Naive thymus-derived CD4-positive, alpha-beta T cell (primary cell): Measurements from ENCODE around the gene MS4A8. TPM values are rescaled to one million over a fixed set of nuclear protein-coding genes. Genes with fewer than 3 reads are reported as not detected.
A peak's percentile ranks its signal among the peaks of the same experiment; 100 is the strongest.
"Not testable (repeated sequence)": the region's sequence is repeated elsewhere in the genome, so short reads cannot be mapped to it uniquely, and the experiment has no call there.

ENCODE experiments used
- ATAC-seq: fragments of 150-1000 bp; cut with Tn5 transposase; 2 replicates; pipeline ENCODE4 v1.10.0; 2021; ENCODE audit warnings: mild to moderate bottlenecking, moderate library complexity
- CTCF ChIA-PET: fragments of 350-600 bp; sonication (Branson Sonifier 250); formaldehyde crosslinking; loops from one replicate; lab custom pipeline; 2021; ENCODE audit warnings: antibody characterized with exemption; lab: Charles Lee
- POLR2A ChIA-PET: fragments of 350-600 bp; sonication (Branson Sonifier 250); formaldehyde crosslinking; loops from one replicate; lab custom pipeline; 2021; ENCODE audit warnings: antibody characterized with exemption, inconsistent platforms; lab: Charles Lee
- DNase-seq, 9 donors: peaks; one replicate each; pipeline versions ENCODE4 v3.0.0 to v3.0.0-alpha.2; 2020 to 2022; ENCODE audit warnings: mixed read lengths in 1 of 9
- H3K27ac ChIP-seq: one replicate; pipeline ENCODE4 v1.7.0; 2013; ENCODE audit warnings: mild to moderate bottlenecking, low read depth, low read length, moderate library complexity
- H3K27me3 ChIP-seq, 2 donors: one replicate each; pipeline ENCODE4 v1.7.0; 2013; ENCODE audit warnings: low read length in 2 of 2, mild to moderate bottlenecking in 2 of 2, moderate library complexity in 2 of 2; ENCODE audit not compliant: control insufficient read depth in 2 of 2, insufficient read depth in 2 of 2
- H3K36me3 ChIP-seq, 3 experiments: 1 replicate in 2 of 3; 2 replicates in 1 of 3; pipeline ENCODE4 v1.7.0; 2013; ENCODE audit warnings: low read length in 3 of 3, mild to moderate bottlenecking in 3 of 3, moderate library complexity in 1 of 3; ENCODE audit not compliant: insufficient read depth in 3 of 3, control insufficient read depth in 2 of 3
- H3K4me1 ChIP-seq, 2 donors: one replicate each; pipeline ENCODE4 v1.7.0; 2013; ENCODE audit warnings: low read length in 2 of 2, mild to moderate bottlenecking in 2 of 2, moderate library complexity in 1 of 2; ENCODE audit not compliant: control insufficient read depth in 2 of 2, insufficient read depth in 2 of 2
- H3K4me3 ChIP-seq: 2 replicates; pipeline ENCODE4 v1.7.0; 2013; ENCODE audit warnings: mild to moderate bottlenecking, low read length
- H3K9me3 ChIP-seq, 3 experiments: 1 replicate in 2 of 3; 2 replicates in 1 of 3; pipeline ENCODE4 v1.7.0; 2013; ENCODE audit warnings: low read length in 3 of 3; ENCODE audit not compliant: control insufficient read depth in 2 of 3
- H3K27ac Mint-ChIP-seq, 9 donors: one replicate each; pipeline ENCODE4 v1.8.0; 2020 to 2022; ENCODE audit warnings: mixed read lengths in 9 of 9, mild to moderate bottlenecking in 8 of 9, moderate library complexity in 5 of 9, inconsistent platforms in 2 of 9
- H3K27me3 Mint-ChIP-seq, 5 donors: one replicate each; pipeline ENCODE4 v1.8.0; 2021 to 2022; ENCODE audit warnings: mixed read lengths in 5 of 5, mild to moderate bottlenecking in 1 of 5
- H3K36me3 Mint-ChIP-seq, 5 donors: one replicate each; pipeline ENCODE4 v1.8.0; 2020 to 2022; ENCODE audit warnings: mixed read lengths in 5 of 5, mild to moderate bottlenecking in 3 of 5, inconsistent platforms in 1 of 5
- H3K4me1 Mint-ChIP-seq, 7 donors: one replicate each; pipeline ENCODE4 v1.8.0; 2020 to 2022; ENCODE audit warnings: mixed read lengths in 7 of 7, mild to moderate bottlenecking in 3 of 7, inconsistent platforms in 1 of 7
- H3K4me3 Mint-ChIP-seq, 10 donors: one replicate each; pipeline ENCODE4 v1.8.0; 2020 to 2022; ENCODE audit warnings: mild to moderate bottlenecking in 10 of 10, mixed read lengths in 10 of 10, moderate library complexity in 6 of 10, inconsistent platforms in 2 of 10
- H3K9me3 Mint-ChIP-seq, 11 donors: one replicate each; pipeline ENCODE4 v1.8.0; 2020 to 2022; ENCODE audit warnings: mixed read lengths in 11 of 11, mild to moderate bottlenecking in 4 of 11, inconsistent platforms in 1 of 11, moderate library complexity in 1 of 11
- intact Hi-C, 2 donors: fragments of 100-400 bp; cut with micrococcal nuclease; formaldehyde crosslinking; loops; one replicate each; pipeline ENCODE4 v1.15.1; 2023
- polyA plus RNA-seq, 2 donors: library from polyadenylated mRNA; unstranded; fragments of 300-500 nt; fragmentation: Illumina TruSeq; gene quantifications; one replicate each; pipeline ENCODE4 v1.2.3, GENCODE V29; 2021
- total RNA-seq, 6 experiments: library from RNA in 5 of 6; stranded (reverse) in 5 of 6; gene quantifications; 1 replicate in 5 of 6; 2 replicates in 1 of 6; pipeline ENCODE4 v1.2.3 and lab custom pipeline; 2021 to 2026

MS4A8 gene
- total and polyA plus RNA-seq, 7 experiments from 2014 or later, result not detected

- H3K27ac ChIP-seq, H3K4me3 ChIP-seq, H3K9me3 ChIP-seq, H3K36me3 Mint-ChIP-seq, H3K4me1 ChIP-seq, H3K36me3 ChIP-seq, H3K9me3 Mint-ChIP-seq, DNase-seq, H3K4me1 Mint-ChIP-seq, H3K4me3 Mint-ChIP-seq, H3K27ac Mint-ChIP-seq, ATAC-seq, CTCF ChIA-PET, POLR2A ChIA-PET, H3K27me3 ChIP-seq: not testable (repeated sequence)
- H3K27me3 Mint-ChIP-seq, result peaks cover 26 to 43% (median 40%) of the 10 kb centered on the region in 5 donors
- intact Hi-C loops, result loop anchor here in 1 of 2 donors (5.0 kb wide), 1 partner anchor 396 kb away; no protein-coding TSS in a partner anchor
These were observed 59.3 kb downstream of the MS4A8 start for GRCh38 chr11:60758671-60759070.

- H3K36me3 Mint-ChIP-seq, H3K27me3 ChIP-seq, H3K36me3 ChIP-seq, CTCF ChIA-PET, H3K4me1 ChIP-seq, H3K27ac Mint-ChIP-seq, H3K9me3 Mint-ChIP-seq, H3K4me3 Mint-ChIP-seq, H3K9me3 ChIP-seq, POLR2A ChIA-PET, H3K4me3 ChIP-seq, H3K27ac ChIP-seq, H3K4me1 Mint-ChIP-seq, ATAC-seq, DNase-seq: not testable (repeated sequence)
- intact Hi-C loops, result loop anchor here in 1 of 2 donors (5.0 kb wide), 1 partner anchor 397 kb away; no protein-coding TSS in a partner anchor
- H3K27me3 Mint-ChIP-seq, result peaks cover 31 to 51% (median 43%) of the 10 kb centered on the region in 5 donors
These were observed 60.2 kb downstream of the MS4A8 start for GRCh38 chr11:60759438-60760225.

DNA sequence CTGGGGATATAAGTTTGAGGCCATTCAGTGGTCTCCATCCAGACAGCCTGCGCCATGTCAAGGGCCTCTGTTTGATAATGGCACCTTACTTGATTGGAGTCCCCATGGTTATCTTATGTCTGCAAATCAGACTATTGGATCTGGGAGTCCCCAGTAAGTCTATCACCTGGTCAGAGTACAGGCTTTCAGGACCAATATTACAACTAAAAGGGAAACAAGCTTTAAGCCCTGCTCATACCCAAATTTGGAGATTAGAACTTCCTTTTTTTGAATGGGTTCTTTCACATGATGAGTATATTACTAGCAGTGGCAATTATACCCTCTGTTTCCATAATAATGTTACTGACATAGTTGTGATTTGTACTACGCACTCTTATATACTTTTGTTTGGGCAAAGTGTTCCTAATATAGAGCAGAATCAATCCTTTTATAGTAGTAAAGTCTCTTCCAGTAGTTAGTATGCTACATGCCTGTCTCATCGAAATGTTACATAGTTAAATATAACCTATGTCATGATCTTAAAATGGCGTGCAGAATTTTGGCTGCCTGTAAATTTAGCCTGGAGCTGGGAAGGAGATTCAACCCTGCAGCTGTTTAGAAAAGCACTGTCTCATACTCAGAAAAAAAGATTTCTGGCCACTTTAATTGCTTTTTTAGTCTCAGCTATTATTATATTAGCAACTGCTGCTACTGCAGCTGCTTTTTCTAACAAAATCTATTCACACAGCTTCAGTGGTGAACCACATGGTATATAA, 62.2 kb downstream of the MS4A8 start:
- CTCF ChIA-PET, result interaction anchor here (0.6 kb wide), 1 partner anchor 12 kb away, joined by 3 read pairs; no protein-coding TSS in a partner anchor
- no peak overlapping the region for H3K27ac ChIP-seq
- ATAC-seq, result no peak

DNA sequence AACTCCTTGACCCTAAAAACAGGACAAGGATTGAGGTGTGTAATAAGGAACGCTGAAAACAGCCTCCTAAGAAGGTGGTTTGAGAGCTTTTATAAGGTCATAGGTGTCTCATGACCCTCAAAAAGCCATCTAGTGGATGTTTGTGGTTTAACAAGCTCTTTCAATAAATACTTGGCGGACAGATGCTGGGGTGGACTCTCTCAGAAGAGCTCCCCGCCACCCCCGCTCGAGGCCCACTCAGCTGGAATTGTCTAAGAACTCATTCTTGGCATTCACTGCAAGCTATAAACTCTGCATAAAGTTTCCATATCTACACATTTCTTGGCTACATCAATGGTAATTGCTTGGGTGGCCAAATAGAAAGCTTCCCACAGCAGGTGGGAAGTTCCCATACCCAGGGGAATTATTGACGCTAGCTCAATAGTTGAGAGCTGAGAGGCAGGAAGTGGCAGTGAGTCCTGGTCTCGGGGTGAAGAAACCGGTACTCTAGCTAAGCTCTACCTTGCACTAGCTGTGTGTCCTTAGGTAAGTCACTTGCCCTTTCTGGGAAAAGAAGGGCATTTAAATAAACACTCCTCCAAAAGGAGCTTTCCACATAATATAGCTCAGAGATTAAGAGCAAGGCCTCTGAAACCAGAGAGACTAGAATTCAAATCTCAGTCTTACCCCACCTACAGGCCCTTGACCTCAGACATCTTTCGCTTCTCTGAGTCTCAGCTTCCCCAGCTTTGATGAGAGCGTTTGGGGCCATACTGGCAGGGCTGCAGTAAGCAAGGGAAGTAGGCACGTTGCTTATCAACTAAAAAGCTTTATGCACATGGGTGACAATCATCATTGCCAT, 63.7 kb downstream of the MS4A8 start:
- Mint-ChIP-seq H3K27ac (no peak overlapping the region), H3K4me3 (no peak overlapping the region), H3K4me1 (peaks cover 0 to 6% (median 0%) of the 10 kb centered on the region in 7 donors), H3K27me3 (peaks cover 33 to 57% (median 43%) of the 10 kb centered on the region in 5 donors), H3K36me3 (no peaks in the 10 kb centered on the region), H3K9me3 (no peaks in the 10 kb centered on the region)
- ChIA-PET POLR2A (no interaction called here), CTCF (interaction anchor here (0.5 to 1.5 kb wide), 4 partner anchors 12 to 1752 kb away, joined by 3 to 7 read pairs (median 4); no protein-coding TSS in a partner anchor)
- H3K27me3 ChIP-seq, result no peaks in the 10 kb centered on the region
- ATAC-seq (no peak), DNase-seq (no peak)
- H3K4me3 ChIP-seq, result no peak overlapping the region
- H3K36me3 ChIP-seq, result no peaks in the 10 kb centered on the region
- H3K9me3 ChIP-seq, result no peaks in the 10 kb centered on the region
- intact Hi-C loops, result no loop called here
- H3K27ac ChIP-seq, result no peak overlapping the region
- no peaks in the 10 kb centered on the region for H3K4me1 ChIP-seq

More for the DNA sequence above, 62.2 kb downstream of the MS4A8 start:
- Mint-ChIP-seq H3K27ac (no peak overlapping the region), H3K4me1 (peaks cover 0 to 6% (median 0%) of the 10 kb centered on the region in 7 donors), H3K9me3 (no peaks in the 10 kb centered on the region), H3K27me3 (peaks cover 41 to 57% (median 48%) of the 10 kb centered on the region in 5 donors), H3K4me3 (no peak overlapping the region), H3K36me3 (no peaks in the 10 kb centered on the region)
- intact Hi-C loops, result no loop called here
- Histone ChIP-seq H3K9me3 (no peaks in the 10 kb centered on the region), H3K4me3 (no peak overlapping the region), H3K27me3 (no peaks in the 10 kb centered on the region), H3K4me1 (no peaks in the 10 kb centered on the region), H3K36me3 (no peaks in the 10 kb centered on the region)
- DNase-seq, result no peak
- POLR2A ChIA-PET, result no interaction called here

GRCh38 chr11:60763692-60764369, 64.4 kb downstream of the MS4A8 start:
- ATAC-seq, result no peak

GRCh38 chr11:60764879-60765278, 65.5 kb downstream of the MS4A8 start:
- intact Hi-C loops, result no loop called here
- H3K9me3 ChIP-seq, result no peaks in the 10 kb centered on the region
- H3K4me3 ChIP-seq, result no peak overlapping the region
- no peak overlapping the region for H3K27ac ChIP-seq
- ATAC-seq (no peak), DNase-seq (no peak)
- H3K27me3 ChIP-seq, result no peaks in the 10 kb centered on the region
- ChIA-PET CTCF (interaction anchor here (1.0 kb wide), 1 partner anchor 11 kb away, joined by 4 read pairs; no protein-coding TSS in a partner anchor), POLR2A (no interaction called here)
- Mint-ChIP-seq H3K36me3 (no peaks in the 10 kb centered on the region), H3K4me3 (no peak overlapping the region), H3K4me1 (peaks cover 0 to 6% (median 0%) of the 10 kb centered on the region in 7 donors), H3K27ac (no peak overlapping the region), H3K27me3 (peaks cover 24 to 40% (median 32%) of the 10 kb centered on the region in 5 donors), H3K9me3 (no peaks in the 10 kb centered on the region)
- H3K36me3 ChIP-seq, result no peaks in the 10 kb centered on the region
- H3K4me1 ChIP-seq, result no peaks in the 10 kb centered on the region

More at GRCh38 chr11:60763692-60764369, 64.4 kb downstream of the MS4A8 start:
- peaks cover 0 to 6% (median 0%) of the 10 kb centered on the region in 7 donors for H3K4me1 Mint-ChIP-seq
- no peaks in the 10 kb centered on the region for H3K9me3 ChIP-seq
- intact Hi-C loops, result no loop called here
- H3K9me3 Mint-ChIP-seq, result no peaks in the 10 kb centered on the region
- H3K4me3 Mint-ChIP-seq, result no peak overlapping the region
- H3K36me3 Mint-ChIP-seq, result no peaks in the 10 kb centered on the region
- H3K27me3 ChIP-seq, result no peaks in the 10 kb centered on the region
- peaks cover 33 to 50% (median 42%) of the 10 kb centered on the region in 5 donors for H3K27me3 Mint-ChIP-seq
- no peak for DNase-seq
- ChIA-PET POLR2A (no interaction called here), CTCF (interaction anchor here (1.0 to 1.5 kb wide), 2 partner anchors 12 kb away, joined by 4 to 7 read pairs; no protein-coding TSS in a partner anchor)
- peak overlapping the region in 1 of 9 donors; percentile 59 for H3K27ac Mint-ChIP-seq
- no peak overlapping the region for H3K27ac ChIP-seq
- H3K4me3 ChIP-seq, result no peak overlapping the region
- no peaks in the 10 kb centered on the region for H3K36me3 ChIP-seq
- no peaks in the 10 kb centered on the region for H3K4me1 ChIP-seq
